GM12878 (cell line): Measurements from ENCODE around the gene ADAM19. TPM values are rescaled to one million over a fixed set of nuclear protein-coding genes. Genes with fewer than 3 reads are reported as not detected.

Source experiments
- EP300 ChIP-seq, 2 experiments: fragments of 150-350 bp in 1 of 2; IDR thresholded peaks; 2 replicates each; pipeline ENCODE4 v1.6.1; 2011 to 2012; ENCODE audit warnings: low read depth in 2 of 2, low read length in 2 of 2, borderline replicate concordance in 1 of 2, improper control_type of control experiment in 1 of 2, inconsistent platforms in 1 of 2; ENCODE audit not compliant: control insufficient read depth in 1 of 2
- EZH2 ChIP-seq: IDR thresholded peaks from 2 replicates; pipeline ENCODE4 v1.6.1; 2012; ENCODE audit warnings: low read depth, mild to moderate bottlenecking, control low read depth, inconsistent platforms, low read length, borderline replicate concordance; ENCODE audit not compliant: control insufficient read depth
- HDGF ChIP-seq: fragments of 450-650 bp; IDR thresholded peaks from 2 replicates; pipeline ENCODE4 v1.6.1; 2016; ENCODE audit warnings: antibody characterized with exemption
- NBN ChIP-seq: fragments of 450-650 bp; IDR thresholded peaks from 2 replicates; pipeline ENCODE4 v1.6.1; 2016
- NKRF ChIP-seq: fragments of 450-650 bp; conservative IDR thresholded peaks from 2 replicates; pipeline ENCODE4 v1.6.1; 2017; ENCODE audit warnings: mild to moderate bottlenecking, moderate library complexity
- RBBP5 ChIP-seq: fragments of 200-600 bp; sonication (generic); conservative IDR thresholded peaks from 2 replicates; pipeline ENCODE4 v1.6.1; 2016
- polyA plus RNA-seq, 11 experiments: library from polyadenylated mRNA; depleted of rRNA in 4 of 11; unstranded in 6 of 11; stranded (reverse) in 5 of 11; fragments of >200 nt; fragmentation: Nextera tagmentation in 4 of 11; fragmentation: Illumina TruSeq in 1 of 11; extraction: Ambion mirVana in 4 of 11; extraction: Trizol in 1 of 11; gene quantifications; 1 replicate in 1 of 11; 2 replicates in 10 of 11; pipeline versions ENCODE4 v1.2.1 to v1.2.3, GENCODE V29; 2011 to 2016; ENCODE audit warnings: inconsistent platforms in 2 of 11, missing spikeins in 2 of 11, low read depth in 1 of 11
- total RNA-seq, 4 experiments: library from RNA; depleted of rRNA in 3 of 4; stranded (reverse); fragments of >200 nt in 3 of 4; fragmentation: Illumina TruSeq in 1 of 4; extraction: Trizol in 1 of 4; gene quantifications; 2 replicates each; pipeline versions ENCODE4 v1.2.1 to v1.2.3, GENCODE V29; 2013 to 2021
- TF ChIP-seq, protein P1 (sequence below): fragments of 450-650 bp; IDR thresholded peaks from 2 replicates; pipeline ENCODE4 v1.6.1; 2017; ENCODE audit warnings: mild to moderate bottlenecking
- TF ChIP-seq, protein P2 (sequence below): IDR thresholded peaks from 2 replicates; pipeline ENCODE4 v1.6.1; 2011; ENCODE audit warnings: low read depth, mild to moderate bottlenecking, low read length, moderate library complexity, borderline replicate concordance; ENCODE audit errors: extremely low read depth
- TF ChIP-seq, protein P3 (sequence below): IDR thresholded peaks from 2 replicates; pipeline ENCODE4 v1.6.1; 2012; ENCODE audit warnings: low read depth, low read length, improper control_type of control experiment
- TF ChIP-seq, protein P4 (sequence below): fragments of 450-650 bp; IDR thresholded peaks from 2 replicates; pipeline ENCODE4 v1.6.1; 2016; ENCODE audit warnings: mild to moderate bottlenecking

The ADAM19 gene
- total and polyA plus RNA-seq, 10 of the 15 experiments (the other 5 are each of a cell fraction or from before 2014, with no cell fraction given), result 16.0 to 92.8 (median 44.7) TPM

DNA sequence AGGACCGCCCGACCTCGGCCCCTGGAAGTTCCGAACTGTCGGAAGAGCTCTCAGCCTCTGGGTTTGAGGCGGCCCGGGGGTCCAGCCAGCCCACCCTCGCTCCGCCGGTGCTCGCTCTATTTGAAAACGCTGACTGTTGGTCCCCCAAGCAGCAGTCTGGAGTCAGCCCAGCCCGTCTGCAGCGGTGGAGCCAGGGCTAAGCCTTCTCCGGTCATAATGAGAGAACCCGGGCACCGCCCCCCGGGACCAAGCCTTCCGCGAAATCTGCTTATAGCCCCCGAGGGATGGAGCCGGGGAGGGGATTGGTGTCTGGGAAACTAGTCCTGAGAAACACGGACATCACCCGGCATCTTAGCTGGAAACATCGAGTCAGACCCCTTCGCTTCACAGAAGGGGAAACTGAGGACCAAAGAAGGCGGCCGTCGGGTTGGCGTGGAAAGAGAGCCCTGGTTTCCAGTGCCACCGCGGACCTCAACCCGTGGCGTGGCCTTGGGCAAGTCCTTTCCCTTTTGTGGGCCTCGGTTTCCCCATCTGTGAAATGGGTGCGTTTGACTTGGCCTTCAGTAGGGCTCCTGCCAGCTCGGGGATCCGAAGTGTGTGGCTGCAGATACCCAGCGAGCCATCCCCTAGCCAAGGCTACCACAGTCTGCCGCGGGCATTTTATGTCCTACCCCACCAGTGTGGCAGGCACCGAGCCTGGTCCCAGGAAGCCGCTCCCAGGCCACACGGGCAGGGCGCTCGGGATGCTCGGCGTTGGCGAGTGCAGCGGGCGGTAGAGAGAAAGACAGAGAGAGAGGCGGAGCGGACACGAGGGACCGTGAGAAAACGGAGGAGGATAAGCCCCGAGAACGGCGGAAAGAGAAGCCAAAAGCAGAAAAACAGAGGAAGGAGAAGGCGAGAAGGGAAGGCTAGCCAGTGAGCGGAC, 857 bp downstream of the ADAM19 start (continued):
- TF ChIP-seq, protein P1, sequence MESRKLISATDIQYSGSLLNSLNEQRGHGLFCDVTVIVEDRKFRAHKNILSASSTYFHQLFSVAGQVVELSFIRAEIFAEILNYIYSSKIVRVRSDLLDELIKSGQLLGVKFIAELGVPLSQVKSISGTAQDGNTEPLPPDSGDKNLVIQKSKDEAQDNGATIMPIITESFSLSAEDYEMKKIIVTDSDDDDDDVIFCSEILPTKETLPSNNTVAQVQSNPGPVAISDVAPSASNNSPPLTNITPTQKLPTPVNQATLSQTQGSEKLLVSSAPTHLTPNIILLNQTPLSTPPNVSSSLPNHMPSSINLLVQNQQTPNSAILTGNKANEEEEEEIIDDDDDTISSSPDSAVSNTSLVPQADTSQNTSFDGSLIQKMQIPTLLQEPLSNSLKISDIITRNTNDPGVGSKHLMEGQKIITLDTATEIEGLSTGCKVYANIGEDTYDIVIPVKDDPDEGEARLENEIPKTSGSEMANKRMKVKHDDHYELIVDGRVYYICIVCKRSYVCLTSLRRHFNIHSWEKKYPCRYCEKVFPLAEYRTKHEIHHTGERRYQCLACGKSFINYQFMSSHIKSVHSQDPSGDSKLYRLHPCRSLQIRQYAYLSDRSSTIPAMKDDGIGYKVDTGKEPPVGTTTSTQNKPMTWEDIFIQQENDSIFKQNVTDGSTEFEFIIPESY, result no peak
- peak; percentile 40; the same call in 1 of the 2 replicates for TF ChIP-seq NBN
- TF ChIP-seq EZH2, result no peak
- TF ChIP-seq, protein P2, sequence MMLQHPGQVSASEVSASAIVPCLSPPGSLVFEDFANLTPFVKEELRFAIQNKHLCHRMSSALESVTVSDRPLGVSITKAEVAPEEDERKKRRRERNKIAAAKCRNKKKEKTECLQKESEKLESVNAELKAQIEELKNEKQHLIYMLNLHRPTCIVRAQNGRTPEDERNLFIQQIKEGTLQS, result no peak
- TF ChIP-seq HDGF, result peak; percentile 64; the same call in 1 of the 2 replicates
- TF ChIP-seq RBBP5, result no peak
- TF ChIP-seq, protein P3, sequence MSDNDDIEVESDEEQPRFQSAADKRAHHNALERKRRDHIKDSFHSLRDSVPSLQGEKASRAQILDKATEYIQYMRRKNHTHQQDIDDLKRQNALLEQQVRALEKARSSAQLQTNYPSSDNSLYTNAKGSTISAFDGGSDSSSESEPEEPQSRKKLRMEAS, result 0 out of 2 replicates have a peak, but pooled peaks have one; percentile 3
- 0 out of 4 replicates have a peak, but pooled peaks of 1 of the 2 experiments have one; percentile 6 for TF ChIP-seq EP300 (IDR thresholded peaks at IDR 0.05; ENCODE audit: borderline replicate concordance in 1 of 2, control insufficient read depth in 1 of 2, low read depth in 2 of 2, low read length in 2 of 2)
- TF ChIP-seq NKRF, result peak; percentile 17; the same call in 1 of the 2 replicates
- TF ChIP-seq, protein P4, sequence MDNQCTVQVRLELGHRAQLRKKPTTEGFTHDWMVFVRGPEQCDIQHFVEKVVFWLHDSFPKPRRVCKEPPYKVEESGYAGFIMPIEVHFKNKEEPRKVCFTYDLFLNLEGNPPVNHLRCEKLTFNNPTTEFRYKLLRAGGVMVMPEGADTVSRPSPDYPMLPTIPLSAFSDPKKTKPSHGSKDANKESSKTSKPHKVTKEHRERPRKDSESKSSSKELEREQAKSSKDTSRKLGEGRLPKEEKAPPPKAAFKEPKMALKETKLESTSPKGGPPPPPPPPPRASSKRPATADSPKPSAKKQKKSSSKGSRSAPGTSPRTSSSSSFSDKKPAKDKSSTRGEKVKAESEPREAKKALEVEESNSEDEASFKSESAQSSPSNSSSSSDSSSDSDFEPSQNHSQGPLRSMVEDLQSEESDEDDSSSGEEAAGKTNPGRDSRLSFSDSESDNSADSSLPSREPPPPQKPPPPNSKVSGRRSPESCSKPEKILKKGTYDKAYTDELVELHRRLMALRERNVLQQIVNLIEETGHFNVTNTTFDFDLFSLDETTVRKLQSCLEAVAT, result peak; percentile 43; the same call in 1 of the 2 replicates
